Lung (tissue), 12 donors: ENCODE measurements around the gene PRKCZ. TPM values are rescaled to one million over a fixed set of nuclear protein-coding genes. Genes with fewer than 3 reads are reported as not detected.

Source experiments
- ATAC-seq: fragments of 200-7000 bp; cut with Tn5 transposase; one replicate; pipeline ENCODE4 v1.9.1; 2020; ENCODE audit warnings: moderate number of reproducible peaks; ENCODE audit not compliant: insufficient read depth, low FRiP score
- DNase-seq, 3 donors: peaks; one replicate each; pipeline ENCODE4 v3.0.0-alpha.2; 2013 to 2017
- H3K27ac ChIP-seq, 2 donors: one replicate each; pipeline ENCODE4 v1.5.1; 2013; ENCODE audit warnings: mild to moderate bottlenecking in 2 of 2, moderate library complexity in 2 of 2, control low read depth in 1 of 2, inconsistent platforms in 1 of 2, low read depth in 1 of 2, low read length in 1 of 2
- H3K27me3 ChIP-seq, 3 donors: one replicate each; pipeline ENCODE4 v1.5.1; 2013; ENCODE audit warnings: low read length in 2 of 3; ENCODE audit not compliant: control insufficient read depth in 3 of 3, insufficient read depth in 3 of 3
- H3K36me3 ChIP-seq, 4 donors: one replicate each; pipeline ENCODE4 v1.5.1; 2013; ENCODE audit warnings: low read length in 4 of 4, mild to moderate bottlenecking in 1 of 4, moderate library complexity in 1 of 4; ENCODE audit not compliant: control insufficient read depth in 4 of 4, insufficient read depth in 4 of 4
- H3K4me1 ChIP-seq, 5 donors: one replicate each; pipeline ENCODE4 v1.5.1; 2013; ENCODE audit warnings: low read length in 5 of 5, mild to moderate bottlenecking in 2 of 5, moderate library complexity in 1 of 5; ENCODE audit not compliant: control insufficient read depth in 5 of 5, insufficient read depth in 5 of 5
- H3K4me3 ChIP-seq: one replicate; pipeline ENCODE4 v1.5.1; 2013; ENCODE audit warnings: mild to moderate bottlenecking, control low read depth, moderate library complexity
- H3K9ac ChIP-seq, 2 donors: one replicate each; pipeline ENCODE4 v1.5.1; 2013; ENCODE audit warnings: low read length in 2 of 2, control low read depth in 1 of 2; ENCODE audit not compliant: insufficient read depth in 1 of 2
- H3K9me3 ChIP-seq, 4 donors: one replicate each; pipeline ENCODE4 v1.5.1; 2013; ENCODE audit warnings: low read length in 3 of 4, mild to moderate bottlenecking in 1 of 4, moderate library complexity in 1 of 4; ENCODE audit not compliant: control insufficient read depth in 4 of 4, insufficient read depth in 3 of 4
- CTCF ChIP-seq: IDR thresholded peaks from 2 replicates; pipeline ENCODE4 v1.5.1; 2012; ENCODE audit warnings: mild to moderate bottlenecking; ENCODE audit errors: control extremely low read depth, extremely low read depth
- WGBS, 2 donors: extraction: QIAGEN DNeasy Blood & Tissue Kit; methylation state at CpG; one replicate each; pipeline ENCODE4 v1.1.7; 2013; 5-methylcytosine and 5-hydroxymethylcytosine counted together
- polyA plus RNA-seq, 2 donors: library from polyadenylated mRNA; stranded (reverse); fragments of 200-250 nt; gene quantifications; one replicate each; pipeline ENCODE4 v1.2.1, GENCODE V29; 2013
- total RNA-seq, 2 donors: library from RNA; depleted of rRNA in 1 of 2; stranded (reverse); fragments of >200 nt in 1 of 2; gene quantifications; one replicate each; pipeline ENCODE4 v1.2.1, GENCODE V29; 2014 to 2021
- donor health status: control.
- donor health status: control.
- donor health status: Bipolar disorder and iron deficiency.
- donor health status: healthy.
- donor health status: DM: yes; HTN: yes; CAD: no.

PRKCZ gene
- total and polyA plus RNA-seq, 4 donors, result 55.2 to 149 (median 117) TPM

DNA sequence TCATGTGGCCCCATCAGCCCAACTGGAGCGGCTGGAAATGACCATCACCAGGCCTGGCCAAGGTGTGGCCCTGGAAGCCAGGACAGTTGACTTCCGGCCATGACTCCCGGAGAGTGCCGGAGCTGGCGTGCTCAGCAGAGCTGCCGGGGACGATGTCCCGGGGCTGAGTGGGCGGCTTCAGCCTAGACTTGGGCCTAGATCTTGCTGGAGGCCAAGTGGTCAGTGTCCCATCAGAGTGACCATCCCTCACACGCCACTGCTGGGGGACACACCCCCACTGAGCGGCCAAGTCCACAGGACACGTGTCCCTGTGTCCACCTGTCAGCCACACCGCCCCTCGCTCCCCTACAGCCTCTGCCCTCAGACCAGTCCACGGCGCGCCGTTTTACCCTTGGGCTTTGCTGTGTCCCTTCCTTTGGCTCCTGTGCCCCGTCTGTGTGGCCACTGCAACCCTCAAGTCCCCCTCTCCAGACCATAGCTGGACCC is 140.3 kb downstream of the PRKCZ start:
- 79 to 91% methylated on average over 19 of the region's 19 CpGs for WGBS, 2 donors
- no peak for DNase-seq
- Histone ChIP-seq H3K4me3 (no peak overlapping the region), H3K27me3 (no peaks in the 10 kb centered on the region), H3K4me1 (peaks cover 6 to 51% (median 19%) of the 10 kb centered on the region in 5 donors), H3K36me3 (peaks cover 0 to 4% (median 0%) of the 10 kb centered on the region in 4 donors), H3K27ac (peak overlapping the region; percentile 96 to 97), H3K9ac (peak overlapping the region; percentile 25 to 38), H3K9me3 (no peaks in the 10 kb centered on the region)
- no peak for ATAC-seq
- TF ChIP-seq CTCF, result no peak

DNA sequence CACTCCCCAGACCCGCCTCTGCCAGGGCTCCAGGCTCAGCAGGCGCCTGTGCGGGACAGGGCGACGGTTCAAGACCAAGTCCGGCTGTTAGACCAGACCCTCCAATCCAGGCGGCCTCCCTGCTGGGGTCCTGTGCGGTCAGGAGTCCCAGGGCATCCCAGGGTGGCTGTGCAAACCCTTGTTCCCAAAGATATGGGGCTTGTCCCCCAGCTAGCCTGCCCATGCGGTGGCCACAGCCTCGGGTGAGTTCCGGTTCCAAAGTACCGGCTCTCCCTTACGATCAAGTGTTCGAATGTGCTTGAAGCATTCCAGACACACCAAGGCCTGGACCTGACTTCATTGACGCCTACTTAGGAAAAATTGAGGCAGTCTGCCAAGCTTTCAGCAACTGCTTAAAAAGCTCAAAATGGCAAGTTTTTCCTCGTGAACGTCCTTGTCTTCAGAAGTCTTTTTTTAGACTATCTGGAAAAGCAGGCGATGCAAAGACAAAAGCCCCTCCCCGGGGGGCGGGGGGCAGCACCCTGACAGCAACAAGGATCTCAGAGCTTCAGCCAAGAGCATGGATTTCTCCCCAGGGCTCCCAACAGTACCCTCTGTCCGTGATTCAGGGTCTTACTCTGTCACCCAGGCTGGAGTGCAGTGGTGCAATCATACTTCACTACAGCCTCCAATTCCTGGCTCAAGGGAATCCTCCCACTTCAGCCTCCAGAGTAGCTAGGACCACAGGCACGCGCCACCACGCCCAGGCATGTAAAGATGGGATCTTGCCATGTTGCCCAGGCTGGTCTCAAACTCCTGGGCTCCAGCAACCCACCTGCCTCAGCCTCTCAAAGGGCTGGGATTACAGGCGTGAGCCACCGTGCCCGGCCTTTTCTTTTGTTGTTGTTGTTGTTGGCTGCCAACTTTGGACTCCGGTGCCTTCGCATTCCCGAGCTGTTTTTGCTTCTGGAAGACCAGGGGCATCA is 142.1 kb downstream of the PRKCZ start:
- Histone ChIP-seq H3K4me3 (no peak overlapping the region), H3K36me3 (no peaks in the 10 kb centered on the region), H3K4me1 (peaks cover 6 to 57% (median 21%) of the 10 kb centered on the region in 5 donors), H3K9ac (peak overlapping the region in 1 of 2 donors; percentile 24), H3K27me3 (no peaks in the 10 kb centered on the region), H3K27ac (peak overlapping the region; percentile 17 to 60), H3K9me3 (no peaks in the 10 kb centered on the region)
- 66 to 77% methylated on average over 30 of the region's 30 CpGs for WGBS, 2 donors
- ATAC-seq, result no peak
- DNase-seq, result peak; percentile 76 to 94 (median 90)
- TF ChIP-seq CTCF, result no peak

GRCh38 chr1:2193514-2194281 is 143.5 kb downstream of the PRKCZ start:
- ATAC-seq (no peak), DNase-seq (no peak)
- H3K4me1 ChIP-seq, result peaks cover 6 to 59% (median 25%) of the 10 kb centered on the region in 5 donors
- H3K9me3 ChIP-seq, result no peaks in the 10 kb centered on the region
- no peaks in the 10 kb centered on the region for H3K27me3 ChIP-seq
- H3K27ac ChIP-seq, result peak overlapping the region; percentile 55 to 81
- TF ChIP-seq CTCF, result no peak
- no peak overlapping the region for H3K4me3 ChIP-seq
- H3K36me3 ChIP-seq, result no peaks in the 10 kb centered on the region
- no peak overlapping the region for H3K9ac ChIP-seq
- 63 to 71% methylated on average over 44 of the region's 44 CpGs for WGBS, 2 donors
